ENCODE measurements around the gene NUDT8. TPM values are rescaled to one million over a fixed set of nuclear protein-coding genes. Genes with fewer than 3 reads are reported as not detected.

NUDT8 gene
- total and polyA plus RNA-seq, 2 of the 8 experiments (the other 6 are each of a cell fraction or from before 2014, with no cell fraction given) = 7.2 to 8.3 TPM

DNA sequence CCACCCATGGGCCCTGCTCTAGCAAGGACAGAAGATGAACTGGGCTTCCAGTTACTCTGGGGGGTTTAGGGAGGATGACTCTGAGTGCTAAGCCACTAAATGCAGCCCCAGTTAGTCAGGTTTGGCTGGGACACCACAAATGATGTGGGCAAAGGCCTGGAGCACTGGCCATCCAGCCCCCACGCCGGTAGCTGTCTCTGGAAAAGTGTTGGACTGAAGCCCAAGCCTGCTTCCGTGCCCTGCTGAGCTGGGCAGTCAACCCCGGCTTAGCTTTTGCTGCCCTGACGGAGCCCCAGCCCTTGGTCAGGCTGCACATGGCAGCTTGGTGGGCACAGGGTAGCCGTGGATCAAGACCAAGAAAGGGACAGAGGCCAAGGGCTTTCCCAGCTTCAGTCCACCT lies 51.8 kb downstream of the NUDT8 start (continued):
- TF ChIP-seq HDAC2 (IDR thresholded peaks at IDR 0.05; ENCODE audit: borderline replicate concordance in 1 of 2, low read depth in 2 of 2, low read length in 2 of 2) (no peak), EZH2 (IDR thresholded peaks at IDR 0.05; ENCODE audit: low read depth, low read length, severe bottlenecking) (no peak)

Small RNAs within 50 kb of the gene (small RNA-seq; reads per million reads assigned to genes)
- gene AP003385.3 (ENCODE audit: insufficient read depth) = not detected

Other genes starting within 250 kb of the NUDT8 start
- gene RAD9A, start 238.0 kb downstream of the NUDT8 start, total RNA-seq (2021; fragmentation: NEBNext Ultra II Directional; extraction: Animal tissue kit (Norgen Biotek cat#: 25700)) = 20.8 and 22.2 TPM in 2 replicates
- 25.5 and 29.6 TPM in 2 replicates for gene RAD9A, start 238.0 kb downstream of the NUDT8 start, polyA plus RNA-seq (2011; rRNA removed)
- 198 and 210 TPM in 2 replicates for gene PPP1CA, start 228.1 kb downstream of the NUDT8 start, total RNA-seq (2021; fragmentation: NEBNext Ultra II Directional; extraction: Animal tissue kit (Norgen Biotek cat#: 25700))
- 359 and 430 TPM in 2 replicates for gene PPP1CA, start 228.1 kb downstream of the NUDT8 start, polyA plus RNA-seq (2011; rRNA removed)
- gene TBC1D10C, start 225.9 kb downstream of the NUDT8 start, total RNA-seq (2021; fragmentation: NEBNext Ultra II Directional; extraction: Animal tissue kit (Norgen Biotek cat#: 25700)) = 0.69 TPM in 1 of 2 replicates, not detected in the other
- gene TBC1D10C, start 225.9 kb downstream of the NUDT8 start, polyA plus RNA-seq (2011; rRNA removed) = 0.27 and 0.35 TPM in 2 replicates
- gene CARNS1, start 214.3 kb downstream of the NUDT8 start, total RNA-seq (2021; fragmentation: NEBNext Ultra II Directional; extraction: Animal tissue kit (Norgen Biotek cat#: 25700)) = 0.61 and 1.1 TPM in 2 replicates
- 0.82 and 0.96 TPM in 2 replicates for gene CARNS1, start 214.3 kb downstream of the NUDT8 start, polyA plus RNA-seq (2011; rRNA removed)
- gene RPS6KB2, start 201.4 kb downstream of the NUDT8 start, total RNA-seq (2021; fragmentation: NEBNext Ultra II Directional; extraction: Animal tissue kit (Norgen Biotek cat#: 25700)) = 41.0 and 43.9 TPM in 2 replicates
- gene RPS6KB2, start 201.4 kb downstream of the NUDT8 start, polyA plus RNA-seq (2011; rRNA removed) = 47.1 and 58.6 TPM in 2 replicates
- 0.78 and 1.4 TPM in 2 replicates for gene PTPRCAP, start 192.3 kb downstream of the NUDT8 start, total RNA-seq (2021; fragmentation: NEBNext Ultra II Directional; extraction: Animal tissue kit (Norgen Biotek cat#: 25700))
- 6.7 and 9.5 TPM in 2 replicates for gene PTPRCAP, start 192.3 kb downstream of the NUDT8 start, polyA plus RNA-seq (2011; rRNA removed)
- gene CORO1B, start 186.5 kb downstream of the NUDT8 start, total RNA-seq (2021; fragmentation: NEBNext Ultra II Directional; extraction: Animal tissue kit (Norgen Biotek cat#: 25700)) = 77.1 and 84.3 TPM in 2 replicates
- gene CORO1B, start 186.5 kb downstream of the NUDT8 start, polyA plus RNA-seq (2011; rRNA removed) = 131 and 148 TPM in 2 replicates
- not detected in 2 replicates for gene GPR152, start 177.2 kb downstream of the NUDT8 start, total RNA-seq (2021; fragmentation: NEBNext Ultra II Directional; extraction: Animal tissue kit (Norgen Biotek cat#: 25700))
- gene GPR152, start 177.2 kb downstream of the NUDT8 start, polyA plus RNA-seq (2011; rRNA removed) = not detected in 2 replicates
- gene CABP4, start 174.6 kb downstream of the NUDT8 start, total RNA-seq (2021; fragmentation: NEBNext Ultra II Directional; extraction: Animal tissue kit (Norgen Biotek cat#: 25700)) = not detected in 2 replicates
- 0.03 TPM in 1 of 2 replicates, not detected in the other for gene CABP4, start 174.6 kb downstream of the NUDT8 start, polyA plus RNA-seq (2011; rRNA removed)
- 32.4 and 33.5 TPM in 2 replicates for gene TMEM134, start 160.7 kb downstream of the NUDT8 start, total RNA-seq (2021; fragmentation: NEBNext Ultra II Directional; extraction: Animal tissue kit (Norgen Biotek cat#: 25700))
- gene TMEM134, start 160.7 kb downstream of the NUDT8 start, polyA plus RNA-seq (2011; rRNA removed) = 229 and 268 TPM in 2 replicates
- 28.8 and 29.8 TPM in 2 replicates for gene AIP, start 146.9 kb downstream of the NUDT8 start, total RNA-seq (2021; fragmentation: NEBNext Ultra II Directional; extraction: Animal tissue kit (Norgen Biotek cat#: 25700))
- gene AIP, start 146.9 kb downstream of the NUDT8 start, polyA plus RNA-seq (2011; rRNA removed) = 54.4 and 68.6 TPM in 2 replicates
- 52.7 and 55.0 TPM in 2 replicates for gene PITPNM1, start 124.6 kb downstream of the NUDT8 start, total RNA-seq (2021; fragmentation: NEBNext Ultra II Directional; extraction: Animal tissue kit (Norgen Biotek cat#: 25700))
- gene PITPNM1, start 124.6 kb downstream of the NUDT8 start, polyA plus RNA-seq (2011; rRNA removed) = 27.2 and 45.1 TPM in 2 replicates
- 47.3 and 49.6 TPM in 2 replicates for gene CDK2AP2, start 121.8 kb downstream of the NUDT8 start, total RNA-seq (2021; fragmentation: NEBNext Ultra II Directional; extraction: Animal tissue kit (Norgen Biotek cat#: 25700))
- 65.1 and 89.6 TPM in 2 replicates for gene CDK2AP2, start 121.8 kb downstream of the NUDT8 start, polyA plus RNA-seq (2011; rRNA removed)
- not detected in 2 replicates for gene CABP2, start 106.5 kb downstream of the NUDT8 start, total RNA-seq (2021; fragmentation: NEBNext Ultra II Directional; extraction: Animal tissue kit (Norgen Biotek cat#: 25700))
- not detected in 2 replicates for gene CABP2, start 106.5 kb downstream of the NUDT8 start, polyA plus RNA-seq (2011; rRNA removed)
- 1,454 and 1,516 TPM in 2 replicates for gene GSTP1, start 46.1 kb downstream of the NUDT8 start, total RNA-seq (2021; fragmentation: NEBNext Ultra II Directional; extraction: Animal tissue kit (Norgen Biotek cat#: 25700))
- gene GSTP1, start 46.1 kb downstream of the NUDT8 start, polyA plus RNA-seq (2011; rRNA removed) = 3,329 and 3,697 TPM in 2 replicates
- gene NDUFV1, start 23.0 kb downstream of the NUDT8 start, total RNA-seq (2021; fragmentation: NEBNext Ultra II Directional; extraction: Animal tissue kit (Norgen Biotek cat#: 25700)) = 131 TPM in 2 replicates
- 125 and 192 TPM in 2 replicates for gene NDUFV1, start 23.0 kb downstream of the NUDT8 start, polyA plus RNA-seq (2011; rRNA removed)
- not detected in 2 replicates for gene TBX10, start 9.8 kb upstream of the NUDT8 start, total RNA-seq (2021; fragmentation: NEBNext Ultra II Directional; extraction: Animal tissue kit (Norgen Biotek cat#: 25700))
- 0.09 and 0.17 TPM in 2 replicates for gene TBX10, start 9.8 kb upstream of the NUDT8 start, polyA plus RNA-seq (2011; rRNA removed)
- not detected in 2 replicates for gene ACY3, start 20.8 kb upstream of the NUDT8 start, total RNA-seq (2021; fragmentation: NEBNext Ultra II Directional; extraction: Animal tissue kit (Norgen Biotek cat#: 25700))
- gene ACY3, start 20.8 kb upstream of the NUDT8 start, polyA plus RNA-seq (2011; rRNA removed) = 0.08 and 0.24 TPM in 2 replicates
- gene ALDH3B2, start 44.7 kb upstream of the NUDT8 start, total RNA-seq (2021; fragmentation: NEBNext Ultra II Directional; extraction: Animal tissue kit (Norgen Biotek cat#: 25700)) = not detected in 2 replicates
- not detected in 2 replicates for gene ALDH3B2, start 44.7 kb upstream of the NUDT8 start, polyA plus RNA-seq (2011; rRNA removed)